HEK293T (cell line): ENCODE results near the gene MYO15B.

Experiments
- ARNT ChIP-seq: fragments of 450-650 bp; IDR thresholded peaks from 2 replicates; pipeline ENCODE4 v1.6.1; 2017; ENCODE audit warnings: mild to moderate bottlenecking
- BHLHE40 ChIP-seq: fragments of 450-650 bp; IDR thresholded peaks from 2 replicates; pipeline ENCODE4 v1.6.1; 2016; ENCODE audit warnings: mild to moderate bottlenecking, moderate library complexity, borderline replicate concordance
- FOXA1 ChIP-seq: fragments of 450-650 bp; IDR thresholded peaks from 2 replicates; pipeline ENCODE4 v1.6.1; 2016; ENCODE audit warnings: mild to moderate bottlenecking
- SP1 ChIP-seq: fragments of 450-650 bp; IDR thresholded peaks from 2 replicates; pipeline ENCODE4 v1.6.1; 2017
- TARDBP ChIP-seq: fragments of 450-650 bp; IDR thresholded peaks from 2 replicates; pipeline ENCODE4 v1.6.1; 2016

- no peak for TF ChIP-seq BHLHE40
- no peak for TF ChIP-seq SP1
- no peak for TF ChIP-seq ARNT
- TF ChIP-seq FOXA1 = no peak
- TF ChIP-seq TARDBP = no peak
These were observed 73.9 kb downstream of the MYO15B start for GRCh38 chr17:75661531-75661930.
